Mesenchymal stem cell (in vitro differentiated cells and primary cell): ENCODE measurements around the gene NAV2.

Experiments used
- DNase-seq: peaks from one replicate; pipeline ENCODE4 v3.0.0-alpha.2; 2013
- H2AFZ ChIP-seq: one replicate; pipeline ENCODE4 v1.6.1; 2013; ENCODE audit warnings: low read depth, mild to moderate bottlenecking, control low read depth, inconsistent platforms, low read length, moderate library complexity
- H2AK5ac ChIP-seq: 2 replicates; pipeline ENCODE4 v1.6.1; 2013; ENCODE audit warnings: low read length, moderate library complexity, mild to moderate bottlenecking, inconsistent platforms; ENCODE audit not compliant: severe bottlenecking
- H2BK120ac ChIP-seq: one replicate; pipeline ENCODE4 v1.6.1; 2013; ENCODE audit warnings: low read depth, mild to moderate bottlenecking, inconsistent platforms, low read length, moderate library complexity
- H2BK12ac ChIP-seq, 2 experiments: one replicate each; pipeline ENCODE4 v1.6.1; 2013; ENCODE audit warnings: inconsistent platforms in 2 of 2, low read length in 2 of 2, mild to moderate bottlenecking in 2 of 2, moderate library complexity in 2 of 2, control low read depth in 1 of 2
- H2BK15ac ChIP-seq: one replicate; pipeline ENCODE4 v1.6.1; 2013; ENCODE audit warnings: mild to moderate bottlenecking, low read depth, inconsistent platforms; ENCODE audit not compliant: poor library complexity, severe bottlenecking
- H2BK5ac ChIP-seq: 2 replicates; pipeline ENCODE4 v1.6.1; 2013; ENCODE audit warnings: low read depth, mild to moderate bottlenecking, low read length, control low read depth, inconsistent platforms; ENCODE audit not compliant: poor library complexity, severe bottlenecking
- H3K14ac ChIP-seq, 2 experiments: one replicate each; pipeline ENCODE4 v1.6.1; 2013; ENCODE audit warnings: inconsistent platforms in 2 of 2, low read length in 2 of 2, control low read depth in 1 of 2, mild to moderate bottlenecking in 1 of 2, moderate library complexity in 1 of 2
- H3K18ac ChIP-seq, 2 experiments: one replicate each; pipeline ENCODE4 v1.6.1; 2013; ENCODE audit warnings: inconsistent platforms in 2 of 2, low read length in 2 of 2, control low read depth in 1 of 2, low read depth in 1 of 2, mild to moderate bottlenecking in 1 of 2
- H3K23ac ChIP-seq, 2 experiments: one replicate each; pipeline ENCODE4 v1.6.1; 2013; ENCODE audit warnings: inconsistent platforms in 2 of 2, low read length in 2 of 2, mild to moderate bottlenecking in 2 of 2, moderate library complexity in 2 of 2, control low read depth in 1 of 2
- H3K27ac ChIP-seq: 2 replicates; pipeline ENCODE4 v1.5.1; 2013; ENCODE audit warnings: mild to moderate bottlenecking, moderate library complexity, low read length, control low read depth, inconsistent platforms; ENCODE audit not compliant: poor library complexity, severe bottlenecking
- H3K27me3 ChIP-seq, 2 experiments: 2 replicates each; pipeline versions ENCODE4 v1.6.1 to v1.7.0; 2013; ENCODE audit warnings: low read length in 2 of 2, mild to moderate bottlenecking in 2 of 2, moderate library complexity in 2 of 2, control low read depth in 1 of 2, inconsistent platforms in 1 of 2; ENCODE audit not compliant: control insufficient read depth in 1 of 2, insufficient read depth in 1 of 2
- H3K36me3 ChIP-seq, 2 experiments: 2 replicates each; pipeline versions ENCODE4 v1.6.1 to v1.7.0; 2013; ENCODE audit warnings: low read length in 2 of 2, control low read depth in 1 of 2, inconsistent platforms in 1 of 2, low read depth in 1 of 2, mild to moderate bottlenecking in 1 of 2; ENCODE audit not compliant: insufficient read depth in 2 of 2, control insufficient read depth in 1 of 2
- H3K4ac ChIP-seq, 2 experiments: one replicate each; pipeline ENCODE4 v1.6.1; 2013; ENCODE audit warnings: inconsistent platforms in 2 of 2, low read length in 2 of 2, mild to moderate bottlenecking in 2 of 2, moderate library complexity in 2 of 2, control low read depth in 1 of 2, low read depth in 1 of 2
- H3K4me1 ChIP-seq: 2 replicates; pipeline ENCODE4 v1.6.1; 2013; ENCODE audit warnings: low read depth, low read length, control low read depth; ENCODE audit not compliant: control insufficient read depth, insufficient read depth
- H3K4me2 ChIP-seq: 2 replicates; pipeline ENCODE4 v1.6.1; 2013; ENCODE audit warnings: low read length, mild to moderate bottlenecking, inconsistent platforms; ENCODE audit not compliant: poor library complexity, severe bottlenecking
- H3K4me3 ChIP-seq, 2 experiments: 2 replicates each; pipeline versions ENCODE4 v1.5.1 to v1.7.0; 2013; ENCODE audit warnings: low read length in 2 of 2, mild to moderate bottlenecking in 2 of 2, control low read depth in 1 of 2, low read depth in 1 of 2; ENCODE audit not compliant: insufficient read depth in 1 of 2
- H3K79me1 ChIP-seq: replicated peaks from 2 replicates; pipeline ENCODE4 v1.6.1; 2013; ENCODE audit warnings: mild to moderate bottlenecking, control low read depth, low read length, inconsistent platforms; ENCODE audit not compliant: poor library complexity, severe bottlenecking
- H3K9ac ChIP-seq: 2 replicates; pipeline ENCODE4 v1.7.0; 2013; ENCODE audit warnings: mild to moderate bottlenecking, low read length, moderate library complexity
- H3K9me3 ChIP-seq: 2 replicates; pipeline ENCODE4 v1.7.0; 2013; ENCODE audit warnings: mild to moderate bottlenecking, low read length; ENCODE audit not compliant: control insufficient read depth
- H4K8ac ChIP-seq: one replicate; pipeline ENCODE4 v1.6.1; 2013; ENCODE audit warnings: inconsistent platforms, mild to moderate bottlenecking, low read length, moderate library complexity
- H4K91ac ChIP-seq: one replicate; pipeline ENCODE4 v1.6.1; 2013; ENCODE audit warnings: mild to moderate bottlenecking, low read length, inconsistent platforms
- WGBS: methylation state at CpG from one replicate; pipeline ENCODE4 v1.1.7; 2013; ENCODE audit warnings: mixed read lengths; 5-methylcytosine and 5-hydroxymethylcytosine counted together

The NAV2 gene

GRCh38 chr11:19800714-19801519 is 88.3 kb downstream of the NAV2 start:
- H3K9me3 ChIP-seq = no peaks in the 10 kb centered on the region
- H3K27me3 ChIP-seq = no peaks in the 10 kb centered on the region
- H2BK12ac ChIP-seq = peak overlapping the region in 1 of 2 experiments; percentile 24
- no peak overlapping the region for H3K4me2 ChIP-seq
- no peak overlapping the region for H2BK5ac ChIP-seq
- DNase-seq = no peak
- peak overlapping the region in 1 of 2 experiments; percentile 31 for H3K14ac ChIP-seq
- no peak overlapping the region for H3K27ac ChIP-seq
- peak overlapping the region; percentile 49 for H2AK5ac ChIP-seq
- no peak overlapping the region for H2BK15ac ChIP-seq
- H2BK120ac ChIP-seq = no peak overlapping the region
- H3K36me3 ChIP-seq = peaks cover 0 to 21% of the 10 kb centered on the region in 2 experiments
- peak overlapping the region; percentile 32 for H4K91ac ChIP-seq
- peaks cover 45% of the 10 kb centered on the region for H3K79me1 ChIP-seq
- H3K4me3 ChIP-seq = no peak overlapping the region
- H2AFZ ChIP-seq = no peak overlapping the region
- H3K18ac ChIP-seq = no peak overlapping the region
- 63% methylated on average over 3 of the region's 4 CpGs for WGBS
- no peak overlapping the region for H3K9ac ChIP-seq
- H3K23ac ChIP-seq = no peak overlapping the region
- H3K4me1 ChIP-seq = peaks cover 5% of the 10 kb centered on the region
- H3K4ac ChIP-seq = no peak overlapping the region
- no peak overlapping the region for H4K8ac ChIP-seq

GRCh38 chr11:19802773-19803293 is 90.2 kb downstream of the NAV2 start:
- Histone ChIP-seq H2BK12ac (no peak overlapping the region), H2AK5ac (no peak overlapping the region), H4K91ac (no peak overlapping the region), H3K9ac (no peak overlapping the region), H3K4me2 (no peak overlapping the region), H3K27me3 (no peaks in the 10 kb centered on the region), H3K14ac (no peak overlapping the region), H3K79me1 (peaks cover 49% of the 10 kb centered on the region), H2BK5ac (no peak overlapping the region), H2BK15ac (no peak overlapping the region), H3K4me3 (no peak overlapping the region), H3K36me3 (peaks cover 0 to 18% of the 10 kb centered on the region in 2 experiments), H4K8ac (no peak overlapping the region), H3K4me1 (peaks cover 5% of the 10 kb centered on the region), H3K4ac (no peak overlapping the region), H2BK120ac (no peak overlapping the region), H3K23ac (peak overlapping the region in 1 of 2 experiments; percentile 9), H3K27ac (no peak overlapping the region), H3K9me3 (no peaks in the 10 kb centered on the region), H3K18ac (no peak overlapping the region), H2AFZ (no peak overlapping the region)
- DNase-seq = no peak
- 94% methylated on average over 3 of the region's 4 CpGs for WGBS

GRCh38 chr11:19803506-19803998 is 90.9 kb downstream of the NAV2 start:
- H2BK12ac ChIP-seq = no peak overlapping the region

GRCh38 chr11:19805376-19805775 is 92.7 kb downstream of the NAV2 start:
- Histone ChIP-seq H3K18ac (no peak overlapping the region), H2BK12ac (no peak overlapping the region), H3K27me3 (no peaks in the 10 kb centered on the region), H4K8ac (no peak overlapping the region), H2AFZ (no peak overlapping the region), H2BK15ac (no peak overlapping the region), H3K79me1 (peaks cover 33% of the 10 kb centered on the region), H3K23ac (no peak overlapping the region), H3K9me3 (no peaks in the 10 kb centered on the region), H3K4ac (no peak overlapping the region), H3K14ac (no peak overlapping the region), H3K27ac (no peak overlapping the region), H3K4me3 (no peak overlapping the region), H3K9ac (no peak overlapping the region), H2BK5ac (no peak overlapping the region), H2BK120ac (no peak overlapping the region), H2AK5ac (no peak overlapping the region), H4K91ac (no peak overlapping the region), H3K4me2 (no peak overlapping the region), H3K36me3 (peaks cover 0 to 4% of the 10 kb centered on the region in 2 experiments), H3K4me1 (peaks cover 5% of the 10 kb centered on the region)
- 64% methylated on average over 5 of the region's 5 CpGs for WGBS
- DNase-seq = no peak

More at GRCh38 chr11:19803506-19803998, 90.9 kb downstream of the NAV2 start:
- no peak for DNase-seq
- Histone ChIP-seq H3K9ac (no peak overlapping the region), H2BK15ac (no peak overlapping the region), H3K4me1 (peaks cover 5% of the 10 kb centered on the region), H3K4me3 (no peak overlapping the region), H4K91ac (no peak overlapping the region), H3K4ac (no peak overlapping the region), H3K36me3 (peaks cover 0 to 11% of the 10 kb centered on the region in 2 experiments), H2BK5ac (no peak overlapping the region), H3K4me2 (no peak overlapping the region), H2AFZ (no peak overlapping the region), H3K14ac (no peak overlapping the region), H2BK120ac (no peak overlapping the region), H3K27me3 (no peaks in the 10 kb centered on the region), H3K9me3 (no peaks in the 10 kb centered on the region), H3K79me1 (peaks cover 44% of the 10 kb centered on the region), H3K23ac (no peak overlapping the region), H4K8ac (no peak overlapping the region), H3K27ac (no peak overlapping the region), H2AK5ac (no peak overlapping the region), H3K18ac (no peak overlapping the region)
- 79% methylated on average over 3 of the region's 3 CpGs for WGBS
